CD4-positive, alpha-beta T cell treated with Interleukin-4 for 4 hours (primary cell): Measurements from ENCODE around the gene ZNF234.
A peak's percentile ranks its signal among the peaks of the same experiment; 100 is the strongest.
"Not testable (repeated sequence)": the region's sequence is repeated elsewhere in the genome, so short reads cannot be mapped to it uniquely, and the experiment has no call there.

Experiments
- DNase-seq: peaks from one replicate; pipeline ENCODE4 v3.0.0-alpha.2; 2020

Gene ZNF234

DNA sequence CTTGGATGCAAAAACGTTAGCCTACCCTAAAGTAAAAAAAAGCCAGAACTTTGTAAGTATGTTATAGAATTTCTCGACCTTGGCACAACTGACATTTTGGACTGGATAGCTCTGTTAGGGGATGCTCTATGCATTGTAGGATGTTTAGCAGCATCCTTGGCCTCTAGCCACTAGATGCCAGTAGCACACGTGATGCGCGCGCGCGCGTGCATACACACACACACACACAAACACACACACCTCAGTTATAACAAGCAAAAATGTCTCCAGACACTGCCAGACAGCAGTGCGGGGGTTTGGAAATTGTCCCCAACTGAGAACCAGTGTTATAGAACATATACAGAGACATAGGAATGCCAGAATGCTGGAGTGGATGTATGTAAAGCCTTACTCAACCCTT, 40.8 kb downstream of the ZNF234 start:
- no peak for DNase-seq

DNA sequence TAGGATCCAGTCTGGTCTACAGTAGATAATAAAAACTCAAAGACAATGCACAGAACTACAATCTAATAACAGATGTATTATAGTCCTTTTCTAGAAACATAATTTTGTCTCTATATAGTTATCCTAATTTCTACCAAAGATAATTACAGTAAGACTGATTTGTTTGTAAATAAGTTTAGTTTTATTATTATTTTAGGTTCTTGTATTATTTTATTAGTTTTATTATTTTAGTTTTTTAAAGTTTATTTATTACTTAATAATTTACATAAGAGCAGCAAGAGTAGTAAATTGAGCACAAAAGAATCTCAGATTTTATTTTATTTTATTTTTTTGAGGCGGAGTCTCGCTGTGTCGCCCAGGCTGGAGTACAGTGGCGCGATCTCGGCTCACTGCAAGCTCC, 48.7 kb downstream of the ZNF234 start:
- DNase-seq, result no peak

DNA sequence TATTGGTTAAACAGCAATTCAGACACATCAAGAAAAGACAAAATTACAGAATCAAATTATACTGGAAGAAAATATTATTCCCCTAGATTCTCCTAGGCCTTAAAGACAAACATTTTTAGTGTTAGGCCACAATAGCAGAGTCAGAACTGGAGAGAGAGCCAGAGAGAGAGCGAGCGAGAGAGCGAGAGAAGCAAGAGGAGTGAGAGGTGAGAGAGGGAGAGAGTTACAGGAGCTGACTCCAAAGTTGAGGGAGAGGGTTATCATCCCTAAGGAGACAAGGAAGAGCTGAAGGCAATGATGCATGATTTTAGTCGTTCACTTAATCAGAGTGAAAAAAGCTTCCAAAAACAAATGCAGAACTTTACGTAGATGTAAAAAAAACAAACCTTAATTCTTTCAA, 50.8 kb downstream of the ZNF234 start:
- no peak for DNase-seq

DNA sequence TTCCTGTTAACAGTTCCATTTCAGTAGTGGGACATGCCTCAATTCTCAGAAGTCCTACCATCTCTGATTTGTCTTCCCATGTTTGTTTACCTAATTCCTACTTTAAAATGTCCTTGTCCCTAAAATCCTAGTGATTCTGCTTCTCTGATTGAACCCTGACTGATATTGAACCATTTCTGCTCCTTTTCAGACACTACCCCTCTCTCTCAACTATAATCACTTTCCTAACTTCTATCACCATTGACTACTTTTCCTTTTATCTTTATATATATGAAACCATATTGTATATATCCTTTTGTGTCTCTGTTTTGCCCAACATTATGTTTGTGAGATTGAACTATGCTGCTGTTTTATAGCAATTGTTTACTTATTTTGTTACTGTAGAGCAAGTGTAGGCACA, 55.4 kb downstream of the ZNF234 start:
- no peak for DNase-seq

DNA sequence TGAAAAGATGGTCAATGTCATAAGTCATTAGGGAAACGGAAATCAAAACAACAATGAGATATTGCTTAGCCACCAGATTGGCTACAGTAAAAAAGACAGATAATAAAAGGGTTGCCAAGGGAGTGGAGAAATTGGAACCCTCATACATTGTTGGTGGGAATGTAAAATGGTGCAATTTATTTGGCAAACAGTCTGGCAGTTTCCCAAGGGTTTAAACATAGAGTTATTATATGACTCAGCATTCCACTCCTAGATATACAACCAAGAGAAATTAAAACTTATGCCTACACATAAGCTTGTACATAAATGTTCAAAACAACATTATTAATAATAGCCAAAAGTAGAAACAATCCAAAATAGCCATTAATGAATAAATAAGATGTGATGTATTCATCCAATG, 61.1 kb downstream of the ZNF234 start:
- DNase-seq, result no peak

DNA sequence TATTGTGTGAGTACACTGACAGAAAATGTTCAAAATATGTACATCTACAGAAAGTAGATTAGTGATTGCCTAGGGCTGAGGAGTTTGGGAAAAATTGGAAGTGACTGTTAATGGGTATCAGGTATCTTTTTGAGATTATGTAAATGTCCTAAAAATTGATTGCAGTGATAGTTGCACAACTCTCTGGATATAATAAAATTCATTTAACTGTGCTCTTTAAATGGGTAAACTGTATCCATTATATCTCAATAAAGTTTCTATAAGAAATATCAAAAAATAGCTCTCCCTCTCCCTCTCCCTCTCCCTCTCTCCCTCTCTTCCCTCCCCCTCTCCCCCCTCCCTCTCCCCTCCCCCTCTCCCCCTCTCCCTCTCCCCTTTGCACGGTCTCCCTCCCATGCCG, 61.6 kb downstream of the ZNF234 start:
- no peak for DNase-seq

DNA sequence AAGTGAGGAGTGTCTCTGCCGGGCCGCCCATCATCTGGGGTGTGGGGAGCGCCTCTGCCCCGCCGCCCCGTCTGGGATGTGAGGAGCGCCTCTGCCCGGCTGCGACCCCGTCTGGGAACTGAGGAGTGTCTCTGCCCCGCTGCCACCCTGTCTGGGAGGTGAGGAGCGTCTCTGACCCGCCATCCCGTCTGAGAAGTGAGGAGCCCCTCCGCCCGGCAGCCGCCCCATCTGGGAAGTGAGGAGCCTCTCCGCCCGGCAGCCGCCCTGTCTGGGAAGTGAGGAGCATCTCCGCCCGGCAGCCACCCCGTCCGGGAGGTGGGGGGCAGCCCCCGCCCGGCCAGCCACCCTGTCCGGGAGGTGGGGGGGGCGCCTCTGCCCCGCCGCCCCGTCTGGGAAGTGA, 62.5 kb downstream of the ZNF234 start:
- not testable (repeated sequence) for DNase-seq

DNA sequence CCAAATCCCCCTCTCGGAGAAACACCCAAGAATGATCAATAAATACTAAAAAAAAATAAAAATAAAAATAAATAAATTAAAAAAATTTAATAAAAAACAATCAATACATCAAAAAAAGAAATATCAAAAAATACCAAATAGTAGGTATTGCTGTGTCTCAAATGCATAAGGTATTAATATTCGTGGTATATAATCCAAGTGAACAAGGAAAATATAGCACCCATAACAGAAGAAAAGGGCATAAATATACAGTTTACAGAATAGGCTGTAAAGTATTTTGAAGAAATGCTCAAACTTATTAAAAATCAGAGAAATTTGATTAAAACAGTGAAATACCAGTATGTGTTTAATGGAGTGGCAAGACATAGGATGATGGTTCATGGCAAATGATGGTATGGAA, 63.4 kb downstream of the ZNF234 start:
- no peak for DNase-seq

DNA sequence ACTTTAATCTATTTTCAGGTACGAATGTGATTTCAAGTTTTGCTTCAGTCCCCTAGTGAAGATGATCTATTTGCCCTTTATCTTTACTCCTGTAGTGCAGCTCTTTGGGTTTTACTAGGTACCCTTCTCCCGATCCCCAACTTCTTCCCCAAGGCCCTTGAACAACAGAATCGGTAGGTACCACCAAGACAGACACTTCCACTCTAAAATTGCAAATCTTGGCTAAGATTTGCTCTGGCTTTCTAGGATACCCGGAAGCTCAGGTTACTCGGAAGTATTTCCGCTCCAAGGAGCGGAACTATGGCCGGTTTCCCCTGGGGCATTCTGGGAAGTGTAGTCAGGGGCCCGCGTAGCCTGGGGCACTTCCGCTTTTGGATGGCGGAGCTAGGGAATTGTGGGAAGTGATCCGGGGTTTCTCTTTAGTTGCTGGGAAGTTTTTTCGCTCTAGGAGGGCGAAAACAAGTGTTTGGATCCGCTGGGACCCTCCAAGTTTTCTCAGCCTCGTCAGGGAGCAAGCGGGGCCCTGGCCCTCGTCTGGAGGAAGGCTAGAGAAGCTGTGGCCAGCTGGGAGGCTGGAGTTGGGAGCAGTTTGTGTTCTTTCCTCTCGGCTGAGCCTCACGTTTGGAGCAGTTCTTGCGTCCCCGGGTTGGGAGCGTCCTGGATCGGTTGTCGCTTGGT, 65.9 kb downstream of the ZNF234 start:
- peak; percentile 87 for DNase-seq
